HG03571 (cell line): ENCODE results near the gene PRSS3.
"Not testable (repeated sequence)": the region's sequence is repeated elsewhere in the genome, so short reads cannot be mapped to it uniquely, and the experiment has no call there.

Experiments
- ATAC-seq: cut with Tn5 transposase; IDR thresholded peaks from one replicate; pipeline ENCODE4 v1.9.1; 2021; ENCODE audit not compliant: unreplicated experiment

Gene PRSS3

GRCh38 chr9:33795281-33795680 is at the start of gene PRSS3:
TSS of gene PRSS3 (plus strand) at chr9:33795561. CDS start at chr9:33795574, 13 bp downstream.
- no peak for ATAC-seq

- no peak for ATAC-seq
Measured at GRCh38 chr9:33748633-33749304, 46.6 kb upstream of the PRSS3 start.

- ATAC-seq = not testable (repeated sequence)
Measured at GRCh38 chr9:33749305-33749654, 46.1 kb upstream of the PRSS3 start.

- no peak for ATAC-seq
Measured at GRCh38 chr9:33750307-33750838, 45.0 kb upstream of the PRSS3 start.

- ATAC-seq = no peak
Measured at GRCh38 chr9:33750839-33751339, 44.5 kb upstream of the PRSS3 start.

- no peak for ATAC-seq
Measured at GRCh38 chr9:33751536-33752129, 43.7 kb upstream of the PRSS3 start.

GRCh38 chr9:33752130-33752637 is 43.2 kb upstream of the PRSS3 start:
- no peak for ATAC-seq

GRCh38 chr9:33752789-33753188 is 42.6 kb upstream of the PRSS3 start:
- ATAC-seq = not testable (repeated sequence)

- ATAC-seq = not testable (repeated sequence)
Measured at GRCh38 chr9:33759648-33760047, 35.7 kb upstream of the PRSS3 start.

- no peak for ATAC-seq
Measured at GRCh38 chr9:33762343-33762742, 33.0 kb upstream of the PRSS3 start.

GRCh38 chr9:33763709-33764108 is 31.7 kb upstream of the PRSS3 start:
- ATAC-seq = not testable (repeated sequence)

GRCh38 chr9:33765411-33765810 is 29.9 kb upstream of the PRSS3 start:
- no peak for ATAC-seq

GRCh38 chr9:33770156-33770880 is 25.0 kb upstream of the PRSS3 start:
- ATAC-seq = not testable (repeated sequence)

- not testable (repeated sequence) for ATAC-seq
Measured at GRCh38 chr9:33773135-33773534, 22.2 kb upstream of the PRSS3 start.

GRCh38 chr9:33774074-33774659 is 21.2 kb upstream of the PRSS3 start:
- not testable (repeated sequence) for ATAC-seq

GRCh38 chr9:33776578-33776977 is 18.8 kb upstream of the PRSS3 start:
- ATAC-seq = no peak

GRCh38 chr9:33778700-33779351 is 16.5 kb upstream of the PRSS3 start:
- no peak for ATAC-seq

- ATAC-seq = no peak
Measured at GRCh38 chr9:33780276-33780675, 15.1 kb upstream of the PRSS3 start.

GRCh38 chr9:33781736-33782135 is 13.6 kb upstream of the PRSS3 start:
- no peak for ATAC-seq

GRCh38 chr9:33782395-33783152 is 12.8 kb upstream of the PRSS3 start:
- ATAC-seq = no peak
